A673 (cell line): ENCODE data around the gene QKI.

Experiments used
- CTCF ChIP-seq: fragments of 300-800, 200-600 bp; sonication (generic); conservative IDR thresholded peaks from 2 replicates; pipeline ENCODE4 v1.5.1; 2017; ENCODE audit warnings: low read depth, mild to moderate bottlenecking, antibody characterized with exemption, low read length, moderate library complexity, mixed read lengths
- EZH2 ChIP-seq: fragments of 200-600 bp; sonication (generic); IDR thresholded peaks from 2 replicates; pipeline ENCODE4 v1.6.1; 2017; ENCODE audit warnings: borderline replicate concordance, low read depth, mild to moderate bottlenecking, mixed read lengths, antibody characterized with exemption, low read length; ENCODE audit not compliant: poor library complexity, severe bottlenecking

- no peak for TF ChIP-seq CTCF
- no peak for TF ChIP-seq EZH2
These were observed 107.5 kb downstream of the QKI start for GRCh38 chr6:163522033-163522432.
